BE2C (cell line): ENCODE results near the gene BPIFB3.

Source experiments
- DNase-seq: peaks from one replicate; pipeline ENCODE4 v3.0.0-alpha.2; 2020
- H3K27me3 ChIP-seq: fragments of 250-450 bp; sonication (Bioruptor Pico); 2 replicates; pipeline ENCODE4 v1.5.1; 2020; ENCODE audit warnings: mild to moderate bottlenecking
- H3K36me3 ChIP-seq: fragments of 250-450 bp; sonication (Bioruptor Pico); 2 replicates; pipeline ENCODE4 v1.5.1; 2020; ENCODE audit warnings: mild to moderate bottlenecking
- H3K4me1 ChIP-seq: fragments of 250-450 bp; sonication (Bioruptor Pico); 2 replicates; pipeline ENCODE4 v1.5.1; 2020
- H3K4me3 ChIP-seq: 2 replicates; pipeline ENCODE4 v1.5.1; 2011; ENCODE audit warnings: low read depth, low read length
- H3K9me3 ChIP-seq: fragments of 250-450 bp; sonication (Bioruptor Pico); 2 replicates; pipeline ENCODE4 v1.5.1; 2020
- CTCF ChIP-seq: IDR thresholded peaks from 2 replicates; pipeline ENCODE4 v1.5.1; 2012; ENCODE audit warnings: mild to moderate bottlenecking, low read depth, low read length

BPIFB3 gene

GRCh38 chr20:33007376-33008335, 46.0 kb upstream of the BPIFB3 start, which contains the start of gene BPIFB2:
Gene BPIFB2, plus strand, starts transcription at chr20:33007704. Its CDS starts 871 bp downstream, at chr20:33008575.
- no peaks in the 10 kb centered on the region for H3K36me3 ChIP-seq
- TF ChIP-seq CTCF, result no peak
- DNase-seq, result no peak
- no peaks in the 10 kb centered on the region for H3K4me1 ChIP-seq
- H3K9me3 ChIP-seq, result no peaks in the 10 kb centered on the region
- no peaks in the 10 kb centered on the region for H3K27me3 ChIP-seq
- no peak within 1 kb of the TSS for H3K4me3 ChIP-seq

- TF ChIP-seq CTCF, result no peak
- H3K9me3 ChIP-seq, result no peaks in the 10 kb centered on the region
- no peaks in the 10 kb centered on the region for H3K4me1 ChIP-seq
- DNase-seq, result no peak
- H3K4me3 ChIP-seq, result no peak overlapping the region
- no peaks in the 10 kb centered on the region for H3K27me3 ChIP-seq
- H3K36me3 ChIP-seq, result no peaks in the 10 kb centered on the region
These were observed 45.1 kb upstream of the BPIFB3 start for GRCh38 chr20:33008336-33009213.

GRCh38 chr20:33009214-33010132, 44.2 kb upstream of the BPIFB3 start:
- no peak for TF ChIP-seq CTCF
- H3K4me3 ChIP-seq, result no peak overlapping the region
- peak; percentile 31 for DNase-seq
- H3K27me3 ChIP-seq, result no peaks in the 10 kb centered on the region
- no peaks in the 10 kb centered on the region for H3K36me3 ChIP-seq
- no peaks in the 10 kb centered on the region for H3K4me1 ChIP-seq
- H3K9me3 ChIP-seq, result no peaks in the 10 kb centered on the region

- no peak for DNase-seq
- H3K27me3 ChIP-seq, result no peaks in the 10 kb centered on the region
These were observed 43.6 kb upstream of the BPIFB3 start for GRCh38 chr20:33010133-33010504.

More at GRCh38 chr20:33010133-33010504, 43.6 kb upstream of the BPIFB3 start:
- TF ChIP-seq CTCF, result no peak
- Histone ChIP-seq H3K4me3 (no peak overlapping the region), H3K9me3 (no peaks in the 10 kb centered on the region), H3K4me1 (no peaks in the 10 kb centered on the region), H3K36me3 (no peaks in the 10 kb centered on the region)
